Measurements from ENCODE around the gene PASK.
"Not testable (repeated sequence)": the region's sequence is repeated elsewhere in the genome, so short reads cannot be mapped to it uniquely, and the experiment has no call there.

The PASK gene

DNA sequence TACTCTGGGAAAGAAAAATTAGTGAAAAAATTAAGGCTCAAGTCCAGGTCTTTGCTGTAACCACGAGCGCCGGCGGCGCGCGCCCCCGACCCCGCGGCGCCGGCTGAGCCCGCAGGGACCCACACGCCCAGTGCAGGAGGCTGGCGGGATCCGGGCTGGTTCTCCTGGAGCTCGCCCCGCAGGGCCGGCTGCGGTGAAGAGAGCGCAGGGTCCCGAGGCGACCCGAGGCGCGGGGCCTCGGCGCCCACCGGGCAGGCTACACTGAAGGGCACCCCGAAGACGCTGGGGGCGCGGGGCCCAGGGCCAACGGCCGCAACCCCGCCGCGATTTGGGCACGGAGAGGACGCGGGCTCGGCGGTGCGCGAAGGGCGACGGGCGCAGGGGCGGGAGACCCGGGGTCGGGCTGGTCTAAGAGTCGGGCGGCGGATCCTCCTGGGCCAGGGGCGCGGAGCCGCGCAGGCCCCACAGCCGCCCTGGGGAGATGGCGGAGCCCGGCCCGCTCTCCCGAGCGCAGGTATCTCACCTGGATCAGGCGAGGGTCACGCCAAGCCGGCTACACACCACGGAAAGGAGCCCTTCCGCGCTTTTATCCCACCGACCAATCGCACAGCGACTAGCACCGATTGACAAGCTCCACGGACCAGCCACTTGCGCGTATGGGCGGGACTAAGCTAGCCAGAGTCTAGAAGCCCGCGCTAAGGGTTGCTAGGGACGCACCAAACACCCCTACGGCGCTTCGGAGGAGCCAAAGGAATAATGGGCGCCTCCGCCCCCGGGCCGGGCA is at the start of gene PASK:
Gene PASK, minus strand, starts transcription at position 582 of the 784 bp plus-strand sequence. CDS start 6,440 bp downstream, outside the sequence.
- DNase-seq: peak; percentile 87

DNA sequence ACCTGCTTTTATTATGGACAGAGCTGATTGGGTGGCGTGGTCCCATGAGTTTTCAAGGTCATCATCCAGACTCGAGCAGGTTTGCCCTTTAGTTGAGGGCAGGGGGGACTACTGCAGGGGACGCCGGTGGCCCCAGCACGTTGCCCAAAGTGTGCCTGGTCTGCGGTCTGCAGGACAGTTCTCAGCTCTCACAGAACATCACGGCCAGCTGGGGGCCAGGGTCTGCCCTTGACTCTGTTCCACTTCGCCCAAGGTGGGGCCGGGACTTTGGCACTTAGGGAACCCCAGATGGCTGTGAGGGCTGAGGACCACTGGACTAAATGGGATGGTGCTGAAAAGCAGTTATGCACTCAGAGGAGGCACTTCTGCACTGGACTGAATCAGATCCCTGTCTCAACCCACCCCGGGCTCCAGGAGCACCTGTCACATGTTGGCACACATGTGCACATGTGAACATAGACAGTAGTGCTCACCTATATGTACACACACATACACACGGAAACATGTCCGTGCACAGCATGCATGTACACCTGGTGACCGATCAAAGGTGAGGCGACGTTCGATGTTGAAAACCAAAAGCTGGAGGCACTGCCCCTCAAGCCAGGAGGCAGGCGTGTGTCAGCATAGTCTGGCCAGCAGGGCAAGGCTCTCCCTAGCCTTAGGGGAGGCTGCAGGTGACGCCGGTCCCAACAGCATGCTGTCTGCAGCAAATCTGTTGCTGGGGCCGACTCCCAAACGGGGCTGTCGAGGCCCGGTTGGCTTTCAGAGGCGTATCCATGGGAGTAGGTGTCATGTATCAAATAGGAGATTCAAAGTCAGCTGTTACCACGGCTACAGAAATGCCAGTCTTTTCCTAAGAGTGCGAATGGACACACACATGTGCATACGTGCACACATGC is 49.4 kb upstream of the PASK start:
- DNase-seq: no peak

DNA sequence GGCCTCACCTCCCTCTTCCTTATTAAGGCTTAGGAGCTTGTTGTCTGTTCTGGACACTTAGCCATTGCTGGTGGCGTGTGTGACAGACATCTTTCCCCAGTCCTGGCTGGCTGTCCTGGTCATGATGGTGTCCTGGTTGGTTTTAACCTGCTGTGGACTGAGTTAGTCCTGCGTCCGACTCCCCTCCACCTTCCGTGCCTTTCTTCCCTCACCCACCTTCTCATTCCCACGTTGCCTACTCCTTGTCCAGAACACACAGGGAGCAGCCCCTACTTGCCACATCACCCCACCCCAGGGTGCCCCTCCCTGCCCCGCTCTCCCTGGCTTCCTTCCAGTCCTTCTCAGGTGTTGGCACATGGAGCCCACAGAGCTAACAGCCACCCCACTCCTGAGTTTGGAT is 48.7 kb upstream of the PASK start:
- no peak for DNase-seq

DNA sequence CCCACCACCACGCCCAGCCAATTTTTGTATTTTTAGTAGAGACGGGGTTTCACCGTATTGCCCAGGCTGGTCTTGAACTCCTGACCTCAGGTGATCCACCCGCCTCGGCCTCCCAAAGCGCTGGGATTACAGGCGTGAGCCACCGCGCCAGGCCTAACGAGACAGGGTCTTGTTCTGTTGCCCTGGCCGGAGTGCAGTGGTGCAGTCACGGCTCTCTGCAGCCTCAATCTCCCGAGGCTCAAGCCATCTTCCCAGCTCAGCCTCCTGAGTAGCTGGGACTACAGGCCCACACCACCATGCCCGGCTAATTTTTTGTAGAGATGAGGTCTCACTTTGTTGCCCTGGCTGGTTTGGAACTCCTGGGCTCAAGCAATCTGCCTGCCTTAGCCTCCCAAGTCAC is 48.0 kb upstream of the PASK start:
- not testable (repeated sequence) for DNase-seq

DNA sequence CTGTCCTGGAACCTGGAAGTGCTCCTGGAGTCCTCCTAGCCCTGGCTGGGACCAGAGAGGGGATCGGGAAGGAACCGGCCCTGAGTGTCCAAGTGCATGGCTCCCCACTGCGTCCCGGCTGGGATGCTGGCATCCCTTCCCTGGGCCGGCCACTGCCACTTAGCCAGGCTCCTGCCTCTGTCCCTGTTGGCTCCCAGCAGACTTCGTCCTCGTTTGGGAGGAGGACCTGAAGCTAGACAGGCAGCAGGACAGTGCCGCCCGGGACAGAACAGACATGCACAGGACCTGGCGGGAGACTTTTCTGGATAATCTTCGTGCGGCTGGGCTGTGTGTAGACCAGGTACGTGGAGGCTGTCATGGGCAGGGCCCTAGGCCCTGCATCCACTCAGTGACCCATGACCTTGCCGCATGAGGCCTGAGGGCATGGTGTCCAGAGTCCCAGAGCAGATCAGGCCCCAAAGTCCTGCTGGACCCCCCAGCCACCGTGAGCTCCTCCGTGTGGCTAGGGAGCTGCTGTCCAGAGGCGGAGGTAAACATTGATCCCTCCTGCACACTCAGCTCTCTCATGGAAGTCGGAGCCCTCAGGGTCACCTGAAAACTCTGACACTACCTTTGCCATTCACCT is 46.3 kb upstream of the PASK start:
- no peak for DNase-seq

DNA sequence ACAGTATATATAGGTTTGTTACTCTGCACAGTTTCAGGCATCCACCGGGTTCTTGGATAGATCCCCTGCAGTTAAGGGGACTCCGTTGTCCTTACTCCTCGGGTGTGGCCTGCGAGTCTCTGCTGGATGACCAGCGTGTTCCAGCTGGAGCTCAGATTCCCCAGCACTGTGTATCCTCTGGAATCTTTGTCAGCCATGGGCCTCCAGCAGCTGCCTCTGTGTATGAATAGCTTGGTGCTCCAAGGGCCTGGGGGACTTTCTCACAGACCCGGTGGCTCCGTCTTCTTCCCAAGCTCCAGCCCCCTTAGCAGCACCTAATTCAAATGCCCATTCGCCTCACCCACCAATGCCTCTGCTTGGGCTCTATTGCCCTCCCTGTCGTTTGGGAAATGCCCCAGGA is 45.5 kb upstream of the PASK start:
- no peak for DNase-seq

DNA sequence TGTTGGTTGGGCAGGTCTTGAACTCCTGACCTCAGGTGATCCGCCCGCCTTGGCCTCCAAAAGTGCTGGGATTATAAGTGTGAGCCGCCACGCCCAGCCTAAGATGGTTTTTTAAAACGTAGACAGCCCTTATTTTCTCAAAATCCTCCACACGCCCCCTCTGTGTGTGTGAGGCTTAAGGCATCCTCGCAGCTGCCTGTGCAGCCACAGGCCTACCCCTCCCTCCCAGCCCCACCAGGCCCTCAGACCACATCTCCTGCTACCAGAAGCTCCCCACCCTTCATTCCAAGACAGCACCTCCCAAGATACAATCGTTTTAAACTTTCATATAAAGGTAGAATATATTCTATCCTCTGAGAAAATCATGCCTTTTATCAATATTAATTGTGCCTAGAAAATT is 44.0 kb upstream of the PASK start:
- DNase-seq: no peak

DNA sequence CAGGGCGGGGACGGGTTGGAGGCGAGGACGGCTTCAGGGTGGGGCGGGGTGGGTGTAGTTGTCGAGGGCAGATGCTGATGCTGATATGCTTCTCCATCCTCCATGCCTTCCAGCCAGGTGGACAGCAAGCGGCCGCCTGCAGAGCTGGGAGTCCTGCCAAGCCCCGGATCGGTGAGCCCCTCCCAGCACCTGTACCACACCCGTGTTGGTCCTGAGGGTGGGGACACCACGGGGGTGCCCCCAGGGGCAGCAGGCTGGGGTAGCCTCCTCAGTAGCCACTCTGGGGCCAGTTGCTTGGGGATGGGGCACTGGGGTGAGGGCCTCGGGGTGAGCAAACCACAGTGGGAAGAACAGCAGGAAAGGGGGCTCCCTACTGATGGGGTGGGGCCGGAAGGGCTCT is 41.8 kb upstream of the PASK start:
- DNase-seq: no peak

DNA sequence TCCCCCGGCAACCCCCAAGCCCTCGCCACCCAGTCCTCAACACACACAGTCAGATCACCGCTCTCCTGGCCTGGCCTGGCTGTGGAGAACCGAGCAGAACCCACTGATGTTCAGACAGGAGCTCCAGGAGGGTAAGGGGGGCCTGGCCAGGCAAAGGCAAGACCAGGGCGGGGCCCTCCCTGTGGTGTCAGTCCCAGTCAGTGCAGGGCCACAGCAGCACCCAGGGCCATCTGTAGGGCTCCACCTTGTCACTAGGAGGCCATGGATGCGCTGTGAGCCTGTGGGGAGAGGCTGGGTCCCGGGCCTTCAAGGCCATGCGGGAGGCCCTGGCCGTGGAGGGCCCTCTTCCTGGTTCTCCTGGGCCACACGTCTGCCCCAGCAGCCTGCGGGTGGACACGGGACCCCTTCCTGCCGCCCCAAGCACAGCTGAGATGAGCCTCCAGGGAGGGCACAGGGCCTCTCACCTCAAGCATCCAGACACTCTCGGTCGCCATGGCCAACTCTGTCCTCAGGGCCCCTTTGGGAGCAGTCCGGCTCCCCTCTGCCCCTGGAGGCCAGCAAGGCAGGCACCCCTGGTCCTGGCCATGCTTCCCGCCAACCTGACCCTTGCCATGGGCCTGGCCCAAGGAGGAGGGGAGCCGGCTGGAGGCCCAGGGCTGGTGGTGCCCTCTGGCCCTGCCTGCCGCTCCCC is 41.2 kb upstream of the PASK start:
- no peak for DNase-seq

DNA sequence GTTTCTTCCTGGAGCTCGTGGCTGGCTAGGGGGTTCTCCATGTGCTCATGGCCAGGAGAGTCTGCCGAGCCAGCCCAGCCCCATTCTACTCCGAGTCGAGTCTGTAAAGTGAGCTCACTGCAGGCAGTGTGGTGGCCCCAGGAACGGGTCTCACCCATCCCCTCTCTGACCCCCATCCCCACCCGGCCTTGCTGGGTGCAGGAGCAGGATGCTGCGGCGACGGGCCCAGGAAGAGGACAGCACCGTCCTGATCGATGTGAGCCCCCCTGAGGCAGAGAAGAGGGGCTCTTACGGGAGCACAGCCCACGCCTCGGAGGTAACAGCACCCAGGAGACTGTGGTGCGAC is 40.6 kb upstream of the PASK start:
- no peak for DNase-seq

DNA sequence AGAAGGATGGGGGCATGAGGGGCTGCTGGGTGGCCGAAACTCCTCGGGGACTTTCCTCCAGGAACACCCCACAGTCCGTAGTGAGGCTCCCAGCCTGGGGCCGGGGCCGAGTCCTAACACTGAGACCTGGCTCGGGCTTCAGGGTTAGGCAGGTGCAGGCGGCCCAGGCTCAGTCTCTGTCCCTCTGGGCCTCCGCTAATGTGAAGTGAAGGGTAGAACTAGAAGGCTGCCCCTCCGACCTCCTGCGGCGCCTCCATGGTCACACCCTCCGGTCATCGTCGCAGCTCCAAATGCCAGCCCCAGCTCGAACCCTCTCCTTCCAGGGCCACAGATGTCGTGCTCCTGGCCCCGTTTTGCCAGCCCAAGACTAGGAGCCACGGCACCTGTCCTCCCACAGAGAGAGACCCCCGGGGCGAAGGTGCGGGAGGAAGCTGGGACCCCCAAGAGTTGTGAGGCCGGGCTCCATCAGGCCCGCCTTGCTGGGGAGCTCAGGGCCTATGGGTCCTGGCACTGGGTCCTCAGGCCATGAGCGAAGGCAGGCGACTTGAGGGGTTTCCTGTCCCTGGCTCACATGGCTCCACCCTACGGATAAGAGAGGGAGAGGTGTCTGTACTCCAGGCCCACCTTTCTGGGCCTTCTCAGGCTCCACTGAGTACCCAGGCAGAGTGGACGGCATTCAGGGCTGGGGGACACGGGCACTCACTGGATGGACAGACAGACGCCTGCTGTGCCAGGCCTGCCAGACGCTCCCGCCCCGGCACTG is 40.0 kb upstream of the PASK start:
- DNase-seq: no peak

DNA sequence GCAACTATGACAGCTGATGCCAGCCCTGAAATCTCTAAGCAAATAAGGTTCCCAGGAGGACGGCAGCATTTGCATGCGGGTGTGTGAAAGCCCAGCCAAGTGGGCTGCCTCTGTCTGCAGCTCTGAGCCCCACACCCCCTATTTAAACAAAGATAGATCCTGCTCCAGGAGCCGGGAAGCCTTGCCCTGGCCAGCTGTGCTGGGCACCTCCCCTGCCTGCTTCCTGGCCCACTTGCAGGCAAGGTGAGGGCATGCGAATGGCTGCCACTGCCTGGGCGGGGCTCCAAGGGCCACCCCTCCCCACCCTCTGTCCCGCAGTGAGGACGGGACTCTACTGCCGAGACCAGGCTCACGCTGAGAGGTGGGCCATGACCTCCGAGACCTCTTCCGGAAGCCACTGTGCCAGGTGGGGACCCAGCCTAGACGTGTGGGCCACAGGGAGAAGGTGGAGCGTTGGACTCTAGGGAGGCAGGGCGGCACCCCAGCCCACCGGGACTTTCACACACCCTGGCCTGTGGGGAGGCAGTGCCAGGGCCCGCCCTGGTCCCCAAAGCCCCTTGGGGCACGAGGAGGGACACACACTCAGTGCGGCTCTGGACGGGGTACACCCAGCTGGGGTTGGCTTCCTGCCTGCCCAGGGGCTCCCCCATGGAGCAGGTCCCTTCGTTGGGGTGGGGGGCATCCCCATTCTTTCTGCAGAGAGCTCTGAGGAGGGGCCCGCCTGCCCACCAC is 39.3 kb upstream of the PASK start, which contains the start of gene ANO7:
Gene ANO7, plus strand, starts transcription at position 317 of the 732 bp plus-strand sequence. CDS start 1,387 bp downstream, outside the sequence.
- no peak for DNase-seq

DNA sequence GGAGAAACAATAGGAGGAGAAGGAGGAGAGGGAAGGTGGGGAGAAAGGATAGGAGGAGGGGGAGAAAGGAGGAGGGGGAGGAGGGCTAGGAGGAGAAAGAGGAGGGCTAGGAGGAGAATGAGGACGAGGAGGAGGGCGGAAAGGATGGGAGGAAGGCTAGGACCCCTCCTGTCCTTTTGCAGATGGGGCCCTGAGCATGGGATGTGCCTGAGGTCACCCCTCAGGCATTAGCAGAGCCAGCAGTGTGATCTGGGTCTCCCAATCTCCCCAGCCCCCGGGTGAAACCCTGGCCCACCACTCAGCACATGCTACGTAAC is 38.6 kb upstream of the PASK start:
- no peak for DNase-seq

DNA sequence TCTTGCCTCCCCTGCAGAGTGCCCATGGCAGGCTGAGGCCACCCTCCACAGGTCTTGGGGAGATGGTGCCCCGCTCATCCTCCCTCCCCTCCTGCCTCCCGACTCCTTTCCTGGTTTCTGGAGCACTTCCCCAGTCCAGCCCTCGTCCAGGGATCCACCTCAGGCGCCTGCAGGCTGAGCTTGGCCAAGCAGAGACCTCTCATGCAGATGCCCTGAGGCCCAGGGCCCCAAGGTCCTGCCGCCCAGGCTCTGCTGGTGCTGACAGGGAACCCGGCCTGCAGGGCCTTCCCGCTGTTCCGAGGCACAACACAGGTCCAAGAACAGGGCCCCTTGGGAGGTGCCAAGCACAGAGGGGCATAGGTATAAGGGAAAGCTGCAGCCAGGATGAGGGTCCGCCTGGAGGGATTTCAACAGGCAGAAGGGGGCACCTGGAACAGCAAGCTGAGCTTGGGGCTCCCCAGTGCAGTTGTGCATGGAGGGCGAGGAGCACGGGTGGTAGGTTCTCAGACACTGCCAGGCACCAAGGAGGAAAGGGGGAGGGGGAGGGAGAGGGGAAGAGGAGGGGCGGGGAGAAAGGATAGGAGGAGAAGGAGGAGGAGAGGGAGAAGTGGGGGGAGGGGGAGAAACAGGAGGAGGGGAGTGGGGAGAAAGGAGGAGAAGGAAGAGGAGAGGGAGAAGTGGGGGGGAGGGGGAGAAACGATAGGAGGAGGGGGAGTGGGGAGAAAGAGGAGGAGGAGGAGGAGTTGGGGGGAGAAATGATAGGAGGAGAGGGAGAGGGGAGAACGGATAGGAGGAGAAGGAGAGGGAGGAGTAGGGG is 38.0 kb upstream of the PASK start:
- DNase-seq: no peak

DNA sequence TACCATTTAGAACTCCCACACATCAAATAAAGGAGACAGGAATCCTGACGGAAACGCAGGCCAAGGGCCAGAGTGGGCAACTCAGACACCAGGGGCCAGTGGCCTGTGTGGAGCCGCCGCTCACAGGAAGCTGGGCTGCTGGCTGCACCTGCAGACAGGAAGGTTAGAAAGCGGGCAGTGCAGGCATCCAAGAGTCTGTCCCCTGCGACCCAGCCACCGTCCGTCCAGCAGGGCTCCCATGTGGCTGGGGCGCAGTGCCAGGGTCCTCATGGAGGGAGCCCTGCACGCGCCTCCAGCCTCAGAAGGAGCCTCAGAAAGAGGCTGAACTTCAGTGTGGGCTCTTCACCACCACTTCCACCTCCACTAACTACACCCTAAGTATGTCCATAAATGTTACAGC is 36.7 kb upstream of the PASK start:
- DNase-seq: no peak

DNA sequence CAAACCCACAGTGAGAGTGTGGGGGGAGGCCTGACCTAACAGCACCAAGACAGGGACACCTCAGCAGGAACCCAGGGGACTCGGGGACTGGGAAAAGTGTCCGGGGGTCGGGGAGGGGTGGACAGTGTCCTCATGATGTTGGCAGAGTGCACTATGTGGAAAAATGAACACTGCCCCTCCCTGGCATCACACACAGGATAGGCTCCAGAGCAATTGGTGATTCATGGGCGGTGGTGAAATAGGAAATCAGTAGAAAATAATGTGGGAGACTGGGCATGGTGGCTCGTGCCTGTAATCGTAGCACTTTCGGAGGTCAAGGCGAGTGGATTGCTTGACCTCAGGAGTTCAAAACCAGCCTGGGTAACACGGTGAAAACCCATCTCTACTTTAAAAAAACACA is 35.6 kb upstream of the PASK start:
- DNase-seq: no peak

DNA sequence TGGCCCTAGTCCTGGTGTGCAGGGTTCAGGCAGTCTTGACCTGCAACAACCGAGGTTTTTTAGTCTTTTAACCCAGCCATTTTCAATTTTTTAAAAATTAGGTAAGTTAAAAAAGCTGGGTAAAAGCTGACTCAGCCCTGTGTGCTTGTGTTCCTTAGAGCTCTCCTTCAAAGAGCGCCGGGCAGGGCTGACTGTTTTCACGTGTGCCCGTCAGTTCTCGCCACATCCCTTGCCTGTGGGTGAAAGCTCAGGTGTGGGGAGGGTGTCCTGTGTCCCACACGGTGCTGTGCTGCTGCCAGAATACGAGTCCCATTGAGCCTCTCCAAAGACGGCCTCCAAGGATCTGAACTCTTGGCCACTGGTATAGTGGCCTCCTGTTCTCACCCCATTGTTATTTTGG is 33.9 kb upstream of the PASK start:
- DNase-seq: no peak

DNA sequence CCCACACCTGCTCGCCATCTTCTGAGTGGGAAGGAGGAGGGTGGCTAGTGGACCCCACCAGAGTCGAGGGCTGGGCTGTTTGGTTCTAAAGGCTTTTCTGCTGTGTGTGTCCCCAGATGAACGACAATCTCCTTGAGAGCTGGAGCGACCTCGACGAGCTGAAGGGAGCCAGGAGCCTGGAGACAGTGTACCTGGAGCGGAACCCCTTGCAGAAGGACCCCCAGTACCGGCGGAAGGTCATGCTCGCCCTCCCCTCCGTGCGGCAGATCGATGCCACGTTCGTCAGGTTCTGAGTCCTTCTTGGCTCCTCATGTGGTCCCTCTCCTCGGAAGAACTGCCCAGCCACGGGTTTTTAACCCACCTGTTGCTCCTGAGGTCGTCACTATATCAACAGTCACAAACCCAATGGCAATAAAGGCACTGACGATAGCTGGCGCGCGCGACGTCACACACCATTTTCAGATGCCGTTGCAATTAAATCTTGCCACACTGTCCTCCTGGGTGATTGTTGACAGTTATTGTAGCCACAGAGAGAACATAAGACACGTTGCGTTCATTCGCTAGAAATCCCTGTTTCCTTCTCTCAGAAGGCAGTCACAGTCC is 33.4 kb upstream of the PASK start:
- no peak for DNase-seq

DNA sequence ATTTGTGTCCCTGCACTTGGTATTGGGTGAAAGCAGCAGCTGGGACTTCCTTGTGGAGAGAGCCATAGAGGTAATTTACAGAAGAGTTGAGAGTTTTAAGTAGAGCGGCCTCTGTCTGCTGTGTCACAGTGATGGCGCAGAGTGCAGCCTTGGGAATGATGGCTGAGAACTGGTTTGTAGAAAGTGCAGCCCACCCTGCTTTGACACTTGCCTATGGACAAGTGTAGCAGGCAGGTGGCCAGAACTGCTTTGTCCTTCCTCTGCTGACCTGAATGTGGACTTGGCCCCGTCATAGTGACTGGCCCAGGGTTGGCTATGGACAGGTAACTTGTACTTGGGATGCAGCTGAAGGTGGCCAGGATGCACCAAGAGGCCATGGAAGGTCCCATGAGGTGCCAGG is 32.9 kb upstream of the PASK start:
- no peak for DNase-seq

DNA sequence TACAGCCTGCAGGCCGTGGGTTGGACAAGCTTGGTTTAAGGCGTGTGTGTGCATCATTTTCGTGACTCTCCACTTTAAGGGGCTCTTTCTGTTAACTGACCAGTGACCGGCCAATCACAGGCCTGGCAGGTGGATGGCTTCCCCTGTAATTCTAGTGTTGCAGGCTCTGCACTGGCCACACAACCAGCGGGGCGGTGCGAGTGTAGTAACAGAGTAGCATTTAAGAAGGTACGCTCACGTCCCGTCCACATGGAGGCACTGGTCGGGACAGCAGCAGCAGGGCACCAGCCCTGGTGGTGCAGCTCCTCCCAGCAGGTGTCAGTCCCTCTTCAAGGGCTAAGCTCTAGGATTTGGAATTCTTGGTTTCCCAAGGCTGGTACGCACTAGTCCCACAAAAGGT is 31.2 kb upstream of the PASK start:
- DNase-seq: no peak

Data from stimulated activated CD4-positive, alpha-beta T cell treated with anti-CD3 and anti-CD28 coated beads, Interleukin-12 subunit alpha, Interleukin-12 subunit beta, amount 100 ng/mL, for 4 hours (primary cell).